ENCODE data around the gene TPPP2.
A peak's percentile ranks its signal among the peaks of the same experiment; 100 is the strongest.

Gene TPPP2

DNA sequence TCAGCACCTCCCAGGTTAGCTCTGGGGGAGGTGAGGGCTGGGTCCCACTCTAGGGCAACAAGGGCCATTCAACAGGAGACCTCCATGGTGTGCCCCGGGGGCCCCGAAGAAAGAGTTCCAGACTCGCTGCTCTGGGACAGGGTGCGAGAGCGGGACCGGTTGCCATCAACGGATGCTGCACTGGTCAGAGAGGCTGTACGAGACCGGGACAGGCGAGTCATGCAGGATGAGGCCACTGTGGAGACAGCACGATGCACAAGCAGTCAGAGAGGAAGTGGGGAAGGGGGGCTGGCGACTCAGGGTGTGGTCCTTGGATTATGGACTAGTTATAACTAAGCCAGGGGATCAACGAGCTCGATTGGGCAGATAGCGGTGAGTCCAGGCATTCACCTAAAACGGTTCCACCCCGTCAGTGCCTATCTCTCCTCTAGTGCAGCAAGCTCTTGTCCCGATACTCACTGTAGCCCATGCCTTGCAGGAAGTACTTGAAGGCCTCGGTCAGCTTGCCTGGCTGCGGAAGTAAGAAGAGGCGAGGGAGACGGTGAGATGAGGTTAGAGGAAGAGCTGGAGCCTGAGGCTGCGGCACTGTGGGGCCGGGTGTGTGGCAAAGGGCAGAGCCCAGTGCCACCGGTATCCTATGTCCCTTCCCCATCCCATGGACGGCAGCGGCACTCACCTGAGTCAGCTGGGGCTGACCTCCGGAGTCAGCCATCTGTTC lies 12.3 kb upstream of the TPPP2 start:
- DNase-seq, result no peak

GRCh38 chr14:21018286-21018685 lies 11.7 kb upstream of the TPPP2 start:
- DNase-seq, result no peak

GRCh38 chr14:21018781-21019180 lies 11.2 kb upstream of the TPPP2 start:
- no peak for DNase-seq

DNA sequence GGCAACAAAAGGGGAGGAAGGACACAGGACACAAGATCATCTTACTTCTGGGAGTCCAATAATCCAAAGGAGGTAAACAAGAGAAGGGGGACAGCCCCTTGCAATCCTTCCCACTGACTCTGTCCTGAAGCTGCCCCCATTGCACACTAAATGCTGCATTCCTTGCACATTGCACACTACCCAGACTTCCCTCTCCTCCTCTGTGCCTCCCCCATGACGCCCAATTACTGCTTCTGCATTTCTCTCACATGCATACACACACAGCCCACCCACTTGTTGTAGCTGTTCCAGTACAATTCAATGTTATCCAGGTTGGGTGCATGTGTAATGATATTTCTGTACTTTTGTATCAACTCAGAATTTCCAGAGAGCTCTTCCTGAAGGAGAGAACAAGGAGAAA lies 10.7 kb upstream of the TPPP2 start:
- no peak for DNase-seq

- DNase-seq, result no peak
Observed at GRCh38 chr14:21020977-21021545, 9.0 kb upstream of the TPPP2 start.

DNA sequence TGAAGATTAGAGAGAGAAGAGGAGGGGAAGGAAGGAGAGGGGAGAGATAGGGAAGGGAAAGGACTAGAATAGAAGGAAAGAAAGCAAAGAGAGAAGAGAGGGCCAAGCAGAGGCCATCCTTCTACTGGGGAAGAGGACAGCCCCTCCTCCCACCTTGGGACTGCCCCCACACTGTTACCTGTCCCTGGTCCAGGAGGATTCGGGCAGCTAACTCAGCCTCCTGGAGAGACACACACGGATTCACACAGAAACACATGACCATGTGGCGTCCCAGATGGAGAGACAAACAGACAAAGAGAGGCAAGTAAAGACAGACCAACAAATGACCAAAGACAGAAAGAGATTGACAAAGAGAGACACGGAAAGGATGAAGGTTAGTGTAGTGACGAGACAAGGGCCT lies 7.3 kb upstream of the TPPP2 start:
- DNase-seq, result no peak

DNA sequence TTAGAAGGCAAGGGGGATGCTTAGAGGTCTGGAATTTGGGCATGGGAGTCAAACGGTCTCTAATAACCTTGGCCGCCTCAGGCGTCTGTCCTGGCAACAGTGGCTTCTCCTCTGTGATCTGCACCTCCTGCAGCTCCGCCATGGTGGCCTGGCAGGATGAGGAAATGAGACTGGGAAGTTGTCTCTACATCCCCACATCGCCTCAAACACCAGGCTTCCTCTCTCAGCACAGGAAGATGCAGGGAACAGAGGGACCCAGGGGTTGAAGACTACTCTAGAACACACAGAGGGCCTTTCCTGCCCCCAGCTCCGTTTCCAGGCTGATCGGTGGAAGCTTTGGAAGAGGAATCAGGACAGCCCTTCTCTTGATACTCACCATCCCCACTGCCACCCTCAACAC lies 6.8 kb upstream of the TPPP2 start:
- DNase-seq, result no peak

- DNase-seq, result no peak
Observed at GRCh38 chr14:21023817-21024584, 6.0 kb upstream of the TPPP2 start.

GRCh38 chr14:21024585-21025370 lies 5.2 kb upstream of the TPPP2 start, which contains the start of gene NDRG2:
TSS of gene NDRG2 (minus strand) at chr14:21025061. CDS start at chr14:21023315, 1,746 bp downstream.
- peak; percentile 69 for DNase-seq

DNA sequence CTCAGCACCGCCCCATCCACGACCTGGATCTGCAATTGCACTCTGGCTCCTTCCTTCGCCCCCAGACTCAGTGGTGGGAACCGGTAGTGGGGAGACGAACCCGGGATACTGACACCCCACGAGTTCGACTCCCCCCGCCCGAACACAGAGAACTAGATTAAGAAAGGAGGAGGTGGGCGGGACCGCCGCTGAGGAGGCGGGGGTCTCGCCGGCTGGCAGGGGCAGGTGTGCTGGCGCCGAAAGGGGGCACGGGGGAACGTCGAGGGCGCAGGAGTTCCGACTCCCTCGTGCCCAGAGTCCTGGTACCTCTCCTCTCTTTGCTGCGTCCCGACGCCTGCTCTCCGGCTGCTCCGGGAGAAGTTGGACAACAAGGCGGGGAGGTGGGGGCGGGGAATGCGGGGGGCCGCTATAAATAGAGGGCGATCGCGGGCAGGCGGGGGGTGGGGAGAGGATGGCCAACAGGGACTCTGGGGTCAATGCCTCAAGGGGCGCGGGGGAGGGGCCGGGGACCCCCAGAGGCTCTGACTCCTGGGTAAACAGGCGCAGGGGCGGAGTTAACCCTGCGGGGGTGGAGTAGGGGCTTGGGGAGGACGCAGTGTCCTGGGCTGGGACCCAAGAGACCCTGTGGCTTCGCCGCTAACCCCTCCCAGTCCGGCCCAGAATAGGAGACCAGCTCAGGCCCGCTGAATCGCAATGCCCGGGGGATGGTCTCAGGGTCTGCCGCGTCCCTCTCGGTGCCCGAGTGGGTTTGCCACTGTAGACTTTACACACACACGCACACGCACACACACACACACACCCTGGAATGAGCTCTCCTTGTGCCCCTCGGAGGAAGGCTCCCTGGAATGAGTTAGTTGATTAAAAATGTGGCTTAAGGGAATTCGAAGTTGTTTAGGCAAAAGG lies 4.4 kb upstream of the TPPP2 start:
- no peak for DNase-seq

- no peak for DNase-seq
Observed at GRCh38 chr14:21026274-21026987, 3.6 kb upstream of the TPPP2 start.

GRCh38 chr14:21026988-21027315 lies 3.1 kb upstream of the TPPP2 start:
- DNase-seq, result no peak

DNA sequence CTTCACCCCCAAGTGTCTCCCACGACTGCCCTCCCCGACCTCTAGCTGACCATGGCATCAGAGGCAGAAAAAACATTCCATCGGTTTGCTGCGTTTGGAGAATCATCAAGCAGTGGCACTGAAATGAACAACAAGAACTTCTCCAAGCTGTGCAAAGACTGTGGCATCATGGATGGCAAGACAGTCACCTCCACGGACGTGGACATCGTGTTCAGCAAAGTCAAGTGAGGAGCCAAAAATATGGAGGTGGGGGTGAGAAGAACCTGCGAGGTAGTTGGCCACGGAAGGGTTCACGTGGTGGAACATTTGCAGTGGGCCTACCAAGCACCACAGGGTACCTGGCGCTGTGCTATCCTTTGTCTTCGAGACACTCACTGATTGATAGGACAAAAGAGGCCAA lies 514 bp downstream of the TPPP2 start:
- no peak for DNase-seq

- no peak for DNase-seq
Observed at GRCh38 chr14:21032326-21033132, 2.5 kb downstream of the TPPP2 start.

- DNase-seq, result no peak
Observed at GRCh38 chr14:21033133-21033698, 3.2 kb downstream of the TPPP2 start.

GRCh38 chr14:21034707-21035106 lies 4.7 kb downstream of the TPPP2 start, which contains the start of gene RNASE13:
TSS of gene RNASE13 (minus strand) at chr14:21034807. CDS start at chr14:21034288, 519 bp downstream.
- no peak for DNase-seq

GRCh38 chr14:21036751-21037150 lies 6.7 kb downstream of the TPPP2 start:
- no peak for DNase-seq

GRCh38 chr14:21037156-21037555 lies 7.1 kb downstream of the TPPP2 start:
- DNase-seq, result no peak

DNA sequence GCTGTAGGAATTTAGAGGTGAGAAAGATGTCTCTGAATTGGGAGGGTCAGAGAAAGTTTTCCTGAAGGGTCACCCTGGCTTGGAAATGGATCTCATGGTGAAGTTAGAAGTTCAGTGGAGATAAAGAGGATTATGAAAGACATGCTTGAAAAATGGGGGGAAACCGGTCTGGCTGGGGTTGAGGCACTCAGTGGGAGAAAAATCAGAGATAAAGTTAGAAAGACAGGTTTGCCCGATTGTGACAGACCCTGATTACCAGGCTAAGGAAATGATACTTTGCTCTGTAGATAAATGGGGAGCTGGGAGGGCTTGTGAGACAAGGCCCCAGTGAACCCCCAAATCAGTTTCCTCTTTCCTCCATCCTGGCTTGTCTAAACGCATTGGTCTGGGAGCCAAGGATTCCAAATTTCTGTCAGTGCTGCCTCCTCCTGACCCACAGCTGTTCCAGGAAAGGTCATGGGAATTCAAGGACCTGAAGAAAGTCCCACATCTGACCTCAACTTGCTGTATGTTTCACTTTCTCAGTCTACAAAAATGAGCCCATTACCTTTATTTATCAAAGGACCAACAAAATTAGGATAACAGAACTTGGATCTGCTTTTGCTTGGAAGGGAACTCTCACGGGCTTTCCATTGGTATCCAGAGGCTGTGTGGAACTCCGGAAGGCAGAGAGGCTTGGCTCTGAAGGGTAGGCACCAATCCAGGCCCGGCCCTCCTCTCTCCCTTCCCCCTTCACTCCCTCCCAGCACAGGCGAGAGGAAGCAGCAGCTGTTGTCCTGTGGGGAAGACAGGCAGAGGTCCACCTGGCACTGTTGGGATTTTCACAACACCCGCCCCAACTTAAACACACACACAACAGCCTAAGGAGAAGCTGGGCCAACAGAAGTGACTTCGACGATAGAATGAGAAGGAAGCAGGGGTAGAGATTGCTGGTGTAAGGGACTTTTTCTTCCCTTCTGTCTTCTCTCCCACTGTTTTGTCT lies 8.7 kb downstream of the TPPP2 start:
- no peak for DNase-seq
